GM23338 (cell line): ENCODE results near the gene OAS2. TPM values are rescaled to one million over a fixed set of nuclear protein-coding genes. Genes with fewer than 3 reads are reported as not detected.
A peak's percentile ranks its signal among the peaks of the same experiment; 100 is the strongest.

ENCODE experiments used
- ATAC-seq: fragments of 200-7000 bp; cut with Tn5 transposase; 3 replicates; pipeline ENCODE4 v1.9.1; 2020
- DNase-seq: peaks from one replicate; pipeline ENCODE4 v3.0.0-alpha.2; 2015; ENCODE audit warnings: low spot score
- H2AFZ ChIP-seq: fragments of 200-600 bp; sonication (generic); 2 replicates; pipeline ENCODE4 v1.8.0; 2016; ENCODE audit warnings: antibody characterized with exemption, mild to moderate bottlenecking, moderate library complexity
- H3F3A ChIP-seq: fragments of 200-600 bp; sonication (generic); replicated peaks from 2 replicates; pipeline ENCODE4 v1.8.0; 2017; ENCODE audit warnings: antibody characterized with exemption, mixed run types, low read depth
- H3K27ac ChIP-seq: fragments of 200-600 bp; sonication (generic); 2 replicates; pipeline ENCODE4 v1.6.1; 2016; ENCODE audit warnings: low read depth
- H3K27me3 ChIP-seq: fragments of 200-600 bp; sonication (generic); 2 replicates; pipeline ENCODE4 v1.8.0; 2016; ENCODE audit warnings: mild to moderate bottlenecking, mixed run types, moderate library complexity; ENCODE audit not compliant: insufficient read depth
- H3K36me3 ChIP-seq: fragments of 200-600 bp; sonication (generic); 2 replicates; pipeline ENCODE4 v1.8.0; 2016; ENCODE audit warnings: mild to moderate bottlenecking; ENCODE audit not compliant: insufficient read depth
- H3K4me1 ChIP-seq: fragments of 200-600 bp; sonication (generic); 2 replicates; pipeline ENCODE4 v1.8.0; 2016; ENCODE audit warnings: mild to moderate bottlenecking, moderate library complexity; ENCODE audit not compliant: insufficient read depth
- H3K4me2 ChIP-seq: fragments of 200-600 bp; sonication (generic); 2 replicates; pipeline ENCODE4 v1.7.1; 2017; ENCODE audit warnings: mixed run types
- H3K4me3 ChIP-seq: fragments of 200-600 bp; sonication (generic); 2 replicates; pipeline ENCODE4 v1.6.1; 2016; ENCODE audit warnings: mixed run types
- H3K79me2 ChIP-seq: fragments of 200-600 bp; sonication (generic); replicated peaks from 2 replicates; pipeline ENCODE4 v1.8.0; 2017; ENCODE audit warnings: mild to moderate bottlenecking; ENCODE audit not compliant: insufficient read depth
- H3K9me2 ChIP-seq: fragments of 200-600 bp; sonication (generic); 2 replicates; pipeline ENCODE4 v1.8.0; 2017; ENCODE audit not compliant: insufficient read depth
- H4K20me1 ChIP-seq: fragments of 200-600 bp; sonication (generic); replicated peaks from 2 replicates; pipeline ENCODE4 v1.8.0; 2017; ENCODE audit warnings: mild to moderate bottlenecking; ENCODE audit not compliant: insufficient read depth
- H3K27ac Mint-ChIP-seq: 2 replicates; pipeline ENCODE4 v1.8.0; 2020; ENCODE audit warnings: inconsistent platforms, mild to moderate bottlenecking, moderate library complexity, mixed read lengths
- H3K27me3 Mint-ChIP-seq: 3 replicates; pipeline ENCODE4 v1.8.0; 2022; ENCODE audit warnings: low read depth, mild to moderate bottlenecking, moderate library complexity, mixed read lengths, inconsistent platforms; ENCODE audit not compliant: insufficient read depth, poor library complexity
- H3K36me3 Mint-ChIP-seq: 3 replicates; pipeline ENCODE4 v1.8.0; 2021; ENCODE audit warnings: low read depth, mild to moderate bottlenecking, inconsistent platforms, moderate library complexity, mixed read lengths
- H3K4me1 Mint-ChIP-seq: 3 replicates; pipeline ENCODE4 v1.8.0; 2020; ENCODE audit warnings: mild to moderate bottlenecking, inconsistent platforms, mixed read lengths
- H3K4me3 Mint-ChIP-seq: 3 replicates; pipeline ENCODE4 v1.8.0; 2021; ENCODE audit warnings: moderate library complexity, mild to moderate bottlenecking, inconsistent platforms, mixed read lengths
- H3K9me3 Mint-ChIP-seq: 3 replicates; pipeline ENCODE4 v1.8.0; 2020; ENCODE audit warnings: moderate library complexity, mild to moderate bottlenecking, inconsistent platforms, mixed read lengths
- CREB1 ChIP-seq: fragments of 250-450 bp; sonication (Bioruptor Pico); IDR thresholded peaks from 2 replicates; pipeline ENCODE4 v1.5.0; 2020; ENCODE audit warnings: low read depth, mild to moderate bottlenecking, moderate library complexity
- CTCF ChIP-seq, 2 experiments: fragments of 200-600 bp in 1 of 2; sonication (generic) in 1 of 2; conservative IDR thresholded peaks; 2 replicates each; pipeline versions ENCODE4 v1.5.1 to v1.6.1; 2016 to 2017; ENCODE audit warnings: antibody characterized with exemption in 2 of 2, low read depth in 2 of 2, mild to moderate bottlenecking in 2 of 2, moderate library complexity in 1 of 2
- ETS1 ChIP-seq: IDR thresholded peaks from 2 replicates; pipeline ENCODE4 v1.6.1; 2016; ENCODE audit warnings: antibody characterized with exemption
- EZH2phosphoT487 ChIP-seq: fragments of 200-600 bp; sonication (generic); IDR thresholded peaks from one replicate; pipeline ENCODE4 v1.8.1; 2018; ENCODE audit warnings: antibody characterized with exemption; ENCODE audit not compliant: unreplicated experiment
- JUNB ChIP-seq: IDR thresholded peaks from one replicate; pipeline ENCODE4 v1.6.1; 2016; ENCODE audit warnings: antibody characterized with exemption; ENCODE audit not compliant: unreplicated experiment
- REST ChIP-seq: IDR thresholded peaks from one replicate; pipeline ENCODE4 v1.6.1; 2018; ENCODE audit warnings: antibody characterized with exemption; ENCODE audit not compliant: unreplicated experiment
- polyA plus RNA-seq: library from polyadenylated mRNA; unstranded; fragments of >200 nt; fragmentation: Nextera tagmentation; extraction: Ambion mirVana; gene quantifications from 2 replicates; pipeline ENCODE4 v1.2.1, GENCODE V29; 2016
- total RNA-seq: library from RNA; depleted of rRNA; stranded (reverse); fragments of >200 nt; shearing (Covaris generic); gene quantifications from 2 replicates; pipeline ENCODE4 v1.2.3, GENCODE V29; 2014

The OAS2 gene
- total and polyA plus RNA-seq, 2 experiments from 2014 or later: 0.10 TPM; not detected in 1

- TF ChIP-seq REST (no peak), CTCF (conservative IDR thresholded peaks at IDR 0.05; ENCODE audit: low read depth in 2 of 2) (no peak), CREB1 (CRISPR knock-in tag) (no peak), JUNB (no peak)
Measured at GRCh38 chr12:112938751-112939150, 39.6 kb upstream of the OAS2 start (continued).

- peaks cover 22% of the 10 kb centered on the region for H3K27me3 ChIP-seq
- Mint-ChIP-seq H3K36me3 (no peaks in the 10 kb centered on the region), H3K27me3 (peaks cover 20% of the 10 kb centered on the region), H3K4me1 (peaks cover 6% of the 10 kb centered on the region), H3K27ac (no peak overlapping the region), H3K9me3 (no peaks in the 10 kb centered on the region), H3K4me3 (no peak overlapping the region)
- H3F3A ChIP-seq: no peaks in the 10 kb centered on the region
- no peaks in the 10 kb centered on the region for H4K20me1 ChIP-seq
- H3K36me3 ChIP-seq: no peaks in the 10 kb centered on the region
- no peaks in the 10 kb centered on the region for H3K79me2 ChIP-seq
- no peaks in the 10 kb centered on the region for H3K4me1 ChIP-seq
- H3K4me3 ChIP-seq: no peak overlapping the region
- H2AFZ ChIP-seq: peak overlapping the region; percentile 43; the same call in 1 of the 2 replicates
- H3K4me2 ChIP-seq: no peak overlapping the region
- no peak for DNase-seq
- no peaks in the 10 kb centered on the region for H3K9me2 ChIP-seq
- H3K27ac ChIP-seq: no peak overlapping the region
- no peak for ATAC-seq
- TF ChIP-seq REST: no peak
- no peak for TF ChIP-seq CTCF (conservative IDR thresholded peaks at IDR 0.05; ENCODE audit: low read depth in 2 of 2)
- no peak for TF ChIP-seq ETS1
- TF ChIP-seq EZH2phosphoT487: no peak
Measured at GRCh38 chr12:112939761-112940381, 38.4 kb upstream of the OAS2 start.
